Thyroid gland (tissue), 4 donors: Measurements from ENCODE around the gene LSM14A. TPM values are rescaled to one million over a fixed set of nuclear protein-coding genes. Genes with fewer than 3 reads are reported as not detected.
"Not testable (repeated sequence)": the region's sequence is repeated elsewhere in the genome, so short reads cannot be mapped to it uniquely, and the experiment has no call there.

Source experiments
- DNase-seq, 2 donors: peaks; one replicate each; pipeline ENCODE4 v3.0.0-alpha.2; 2019
- H3K27ac ChIP-seq, 3 donors: fragments of 200-600 bp; sonication (generic); 1 replicate in 2 of 3; 2 replicates in 1 of 3; pipeline ENCODE4 v1.5.1; 2016 to 2019; ENCODE audit warnings: mild to moderate bottlenecking in 1 of 3, moderate library complexity in 1 of 3
- H3K27me3 ChIP-seq: fragments of 200-600 bp; sonication (generic); one replicate; pipeline ENCODE4 v1.5.1; 2019
- H3K36me3 ChIP-seq, 2 donors: fragments of 200-600 bp; sonication (generic); one replicate each; pipeline ENCODE4 v1.5.1; 2016 to 2019
- H3K4me1 ChIP-seq, 2 donors: fragments of 200-600 bp; sonication (generic); one replicate each; pipeline ENCODE4 v1.5.1; 2017 to 2019
- H3K4me3 ChIP-seq, 3 donors: fragments of 200-600 bp; sonication (generic); replicated peaks in 1 of 3; 1 replicate in 2 of 3; 2 replicates in 1 of 3; pipeline ENCODE4 v1.5.1; 2016; ENCODE audit warnings: mild to moderate bottlenecking in 1 of 3
- H3K9me3 ChIP-seq: fragments of 200-600 bp; sonication (generic); one replicate; pipeline ENCODE4 v1.5.1; 2017
- CTCF ChIP-seq, 6 experiments: fragments of 200-600 bp in 3 of 6; fragments of 450-650 bp in 3 of 6; sonication (generic) in 3 of 6; IDR thresholded peaks; one replicate each; pipeline ENCODE4 v1.5.1; 2016 to 2019; ENCODE audit warnings: antibody characterized with exemption in 6 of 6, mild to moderate bottlenecking in 2 of 6, inconsistent platforms in 1 of 6, moderate library complexity in 1 of 6
- POLR2A ChIP-seq, 2 donors: fragments of 450-650 bp; IDR thresholded peaks; one replicate each; pipeline ENCODE4 v1.6.1; 2017; ENCODE audit warnings: antibody characterized with exemption in 2 of 2, mild to moderate bottlenecking in 2 of 2, moderate library complexity in 1 of 2
- WGBS, 2 donors: methylation state at CpG; one replicate each; pipeline ENCODE4 v1.1.5; 2017; 5-methylcytosine and 5-hydroxymethylcytosine counted together
- intact Hi-C: fragments of 100-400 bp; cut with DNase I; formaldehyde crosslinking; loops from one replicate; pipeline ENCODE4 v1.15.1; 2023
- total RNA-seq, 4 donors: library from RNA; depleted of rRNA; stranded (reverse); fragments of >200 nt; gene quantifications; one replicate each; pipeline ENCODE4 v1.2.3, GENCODE V29; 2016

Gene LSM14A
- total RNA-seq, 4 donors from 2014 or later, result 137 to 253 (median 168) TPM

DNA sequence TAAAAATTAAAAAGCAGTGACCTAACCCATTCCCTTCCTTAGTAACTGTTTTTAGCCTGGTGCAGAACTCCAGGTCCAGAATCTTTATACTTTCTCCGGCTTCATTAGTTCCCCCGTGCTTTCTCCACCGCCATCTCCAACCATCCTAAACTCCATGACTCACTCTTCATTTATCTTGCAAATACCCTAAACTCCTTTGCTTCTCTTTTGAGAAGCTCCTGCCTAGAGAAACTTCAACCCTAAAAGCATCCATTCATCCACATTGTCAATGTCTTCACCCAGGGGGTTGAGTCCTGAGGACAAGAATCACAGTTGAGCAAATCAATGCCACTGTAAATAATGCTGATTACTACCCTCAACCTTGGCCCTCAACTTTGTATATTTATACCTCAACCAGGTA, 65.0 kb downstream of the LSM14A start:
- intact Hi-C loops, result no loop called here

DNA sequence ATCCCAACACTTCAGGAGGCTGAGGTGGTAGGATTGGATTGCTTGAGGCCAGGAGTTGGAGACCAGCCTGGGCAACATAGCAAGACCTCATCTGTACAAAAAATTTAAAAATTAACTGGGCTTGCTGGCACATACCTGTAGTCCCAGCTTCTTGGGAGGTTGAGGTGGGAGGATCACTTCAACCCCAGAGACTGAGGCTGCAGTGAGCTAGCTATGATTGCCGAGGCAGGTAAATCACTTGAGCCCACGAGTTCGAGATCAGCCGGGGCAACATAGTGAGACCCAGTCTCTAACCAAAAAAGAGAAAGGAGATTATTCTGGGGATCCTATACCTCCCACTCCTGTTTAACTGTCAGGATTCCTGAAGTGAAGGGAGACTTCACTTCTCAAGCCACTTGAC, 65.6 kb downstream of the LSM14A start:
- intact Hi-C loops, result no loop called here
- no peaks in the 10 kb centered on the region for H3K27me3 ChIP-seq
- TF ChIP-seq CTCF (IDR thresholded peaks at IDR 0.05) (no peak), POLR2A (IDR thresholded peaks at IDR 0.05) (no peak)

More for the DNA sequence above, 65.0 kb downstream of the LSM14A start:
- no peak overlapping the region for H3K27ac ChIP-seq
- H3K4me3 ChIP-seq, result no peak overlapping the region
- peaks cover 0 to 15% of the 10 kb centered on the region in 2 donors for H3K4me1 ChIP-seq
- H3K36me3 ChIP-seq, result no peaks in the 10 kb centered on the region
- no peak for DNase-seq
- 90 to 96% methylated on average over 3 of the region's 3 CpGs for WGBS, 2 donors
- TF ChIP-seq CTCF (IDR thresholded peaks at IDR 0.05) (no peak), POLR2A (IDR thresholded peaks at IDR 0.05) (no peak)
- no peaks in the 10 kb centered on the region for H3K27me3 ChIP-seq
- no peaks in the 10 kb centered on the region for H3K9me3 ChIP-seq

GRCh38 chr19:34241513-34242337, 69.4 kb downstream of the LSM14A start:
- H3K27ac ChIP-seq, result no peak overlapping the region
- no peaks in the 10 kb centered on the region for H3K36me3 ChIP-seq
- DNase-seq, result peak; percentile 23 to 58
- H3K4me1 ChIP-seq, result no peaks in the 10 kb centered on the region
- 66 to 72% methylated on average over 13 of the region's 13 CpGs for WGBS, 2 donors
- no peaks in the 10 kb centered on the region for H3K9me3 ChIP-seq
- H3K4me3 ChIP-seq, result no peak overlapping the region
- no peaks in the 10 kb centered on the region for H3K27me3 ChIP-seq
- TF ChIP-seq CTCF (IDR thresholded peaks at IDR 0.05), result peak in 4 of 6 experiments; percentile 6 to 40 (median 26)
- no peak for TF ChIP-seq POLR2A (IDR thresholded peaks at IDR 0.05)
- intact Hi-C loops, result no loop called here

More for the DNA sequence above, 65.6 kb downstream of the LSM14A start:
- WGBS, 2 donors, result 80 to 98% methylated on average over 4 of the region's 4 CpGs
- no peaks in the 10 kb centered on the region for H3K9me3 ChIP-seq
- no peak overlapping the region for H3K27ac ChIP-seq
- H3K4me3 ChIP-seq, result no peak overlapping the region
- DNase-seq, result no peak
- peaks cover 0 to 8% of the 10 kb centered on the region in 2 donors for H3K4me1 ChIP-seq
- no peaks in the 10 kb centered on the region for H3K36me3 ChIP-seq

DNA sequence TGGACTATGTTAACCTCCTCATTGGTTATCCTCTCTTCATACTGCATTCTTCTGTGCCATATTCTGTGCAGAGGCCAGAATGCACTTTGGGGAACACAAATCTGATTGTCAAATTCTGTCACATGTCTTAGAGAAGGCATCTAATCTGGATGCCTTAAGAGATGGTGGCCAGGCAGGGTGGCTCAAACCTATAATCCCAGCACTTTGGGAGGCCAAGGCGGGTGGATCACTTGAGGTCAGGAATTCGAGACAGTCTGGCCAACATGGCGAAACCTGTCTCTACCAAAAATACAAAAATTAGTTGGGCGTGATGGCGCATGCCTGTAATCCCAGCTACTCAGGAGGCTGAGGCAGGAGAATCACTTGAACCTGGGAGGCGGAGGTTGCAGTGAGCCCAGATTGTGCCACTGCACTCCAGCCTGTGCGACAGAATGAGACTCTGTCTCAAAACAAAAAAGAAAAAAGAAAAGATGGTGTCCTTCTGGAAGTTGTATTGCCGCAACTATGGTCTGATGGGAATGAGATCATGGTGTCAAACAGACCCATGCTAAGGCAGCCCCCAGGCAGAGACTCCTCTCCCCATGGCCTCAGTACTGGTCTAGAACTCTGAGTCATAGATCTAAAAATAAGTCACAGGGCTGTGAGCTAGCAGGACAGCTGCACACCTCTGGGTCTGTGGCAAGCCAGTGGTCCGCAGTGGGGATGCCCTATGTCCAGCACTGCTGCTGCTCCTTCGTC, 71.0 kb downstream of the LSM14A start:
- H3K27ac ChIP-seq, H3K4me1 ChIP-seq, DNase-seq, H3K27me3 ChIP-seq, H3K36me3 ChIP-seq, H3K9me3 ChIP-seq, intact Hi-C loops, H3K4me3 ChIP-seq: not testable (repeated sequence)
- 94 to 97% methylated on average over 8 to 10 of the region's 10 CpGs for WGBS, 2 donors

DNA sequence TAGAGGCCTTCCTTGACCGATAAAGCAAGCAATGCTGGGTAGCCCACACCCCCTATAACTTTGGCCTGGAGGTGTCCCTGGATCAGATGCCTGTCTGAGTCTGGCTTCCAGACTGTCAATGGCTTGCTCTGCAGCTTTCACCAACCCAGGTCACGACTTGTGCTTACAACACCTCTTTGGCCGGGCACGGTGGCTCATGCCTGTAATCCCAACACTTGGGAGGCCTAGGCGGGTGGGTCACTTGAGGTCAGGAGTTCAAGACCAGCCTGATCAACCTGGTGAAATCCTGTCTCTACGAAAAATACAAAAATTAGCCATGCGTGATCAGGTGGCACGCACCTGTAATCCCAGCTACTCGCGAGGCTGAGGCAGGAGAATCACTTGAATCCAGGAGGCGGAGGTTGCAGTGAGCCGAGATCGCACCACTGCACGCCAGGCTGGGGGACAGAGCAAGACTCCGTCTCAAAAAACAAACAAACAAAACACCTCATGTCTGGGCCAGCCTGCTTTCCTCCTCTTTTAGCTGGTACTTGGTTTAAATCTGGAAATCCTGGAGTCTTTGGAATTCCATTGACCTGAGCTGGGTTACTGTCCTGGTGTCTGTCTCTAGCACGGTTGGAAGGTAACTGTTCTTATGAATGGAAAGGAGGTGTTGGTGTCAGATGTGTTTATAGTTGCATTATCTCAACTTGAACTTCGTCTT, 71.7 kb downstream of the LSM14A start:
- 68 to 70% methylated on average over 16 of the region's 17 CpGs for WGBS, 2 donors
- intact Hi-C loops, result no loop called here
- no peaks in the 10 kb centered on the region for H3K36me3 ChIP-seq
- H3K27me3 ChIP-seq, result no peaks in the 10 kb centered on the region
- H3K27ac ChIP-seq, result no peak overlapping the region
- DNase-seq, result peak in 1 of 2 donors; percentile 34
- H3K4me1 ChIP-seq, result no peaks in the 10 kb centered on the region
- no peak overlapping the region for H3K4me3 ChIP-seq
- no peak for TF ChIP-seq CTCF (IDR thresholded peaks at IDR 0.05)
- no peak for TF ChIP-seq POLR2A (IDR thresholded peaks at IDR 0.05)
- no peaks in the 10 kb centered on the region for H3K9me3 ChIP-seq
